HL-60 (cell line): ENCODE data around the gene INSRR.

ENCODE experiments used
- DNase-seq, 2 experiments: peaks; one replicate each; pipeline ENCODE4 v3.0.0-alpha.2; 2010 to 2020; ENCODE audit warnings: low read depth in 1 of 2, low spot score in 1 of 2
- H3K27ac ChIP-seq: fragments of 250-450 bp; sonication (Bioruptor Pico); replicated peaks from 2 replicates; pipeline ENCODE4 v1.5.1; 2020; ENCODE audit warnings: mild to moderate bottlenecking, moderate library complexity
- H3K27me3 ChIP-seq: fragments of 250-450 bp; sonication (Bioruptor Pico); 2 replicates; pipeline ENCODE4 v1.5.1; 2021; ENCODE audit warnings: mild to moderate bottlenecking, moderate library complexity; ENCODE audit not compliant: insufficient read depth, poor library complexity, severe bottlenecking
- H3K4me3 ChIP-seq: replicated peaks from 2 replicates; pipeline ENCODE4 v1.5.1; 2011; ENCODE audit warnings: mild to moderate bottlenecking, control low read depth, low read length; ENCODE audit not compliant: insufficient read depth
- CTCF ChIP-seq: IDR thresholded peaks from one replicate; pipeline ENCODE4 v1.5.1; 2011; ENCODE audit warnings: low read length, control low read depth, inconsistent platforms; ENCODE audit not compliant: insufficient read depth
- GABPA ChIP-seq: IDR thresholded peaks from 2 replicates; pipeline ENCODE4 v1.6.1; 2012; ENCODE audit warnings: low read depth
- POLR2AphosphoS5 ChIP-seq: IDR thresholded peaks from 2 replicates; pipeline ENCODE4 v1.6.1; 2012; ENCODE audit warnings: low read depth
- REST ChIP-seq: IDR thresholded peaks from 2 replicates; pipeline ENCODE4 v1.6.1; 2012; ENCODE audit warnings: low read depth; ENCODE audit not compliant: insufficient replicate concordance
- SPI1 ChIP-seq: IDR thresholded peaks from 2 replicates; pipeline ENCODE4 v1.6.1; 2012; ENCODE audit warnings: low read depth, mild to moderate bottlenecking, borderline replicate concordance

INSRR gene

GRCh38 chr1:156802421-156802935, 56.4 kb downstream of the INSRR start:
- TF ChIP-seq SPI1 (no peak), GABPA (no peak), POLR2AphosphoS5 (no peak), REST (no peak), CTCF (no peak)
- DNase-seq = no peak
- no peak overlapping the region for H3K27ac ChIP-seq
- no peak overlapping the region for H3K4me3 ChIP-seq
- H3K27me3 ChIP-seq = no peaks in the 10 kb centered on the region

- no peak for DNase-seq
These were observed 57.4 kb downstream of the INSRR start for GRCh38 chr1:156801409-156802121.

More at GRCh38 chr1:156801409-156802121, 57.4 kb downstream of the INSRR start:
- no peaks in the 10 kb centered on the region for H3K27me3 ChIP-seq
- no peak overlapping the region for H3K27ac ChIP-seq
- H3K4me3 ChIP-seq = no peak overlapping the region
- TF ChIP-seq POLR2AphosphoS5 (no peak), CTCF (no peak), SPI1 (no peak), GABPA (no peak), REST (no peak)
